A549 treated with DMSO at 1 μM for 4 hours (cell line): ENCODE measurements around the gene IL22RA1. TPM values are rescaled to one million over a fixed set of nuclear protein-coding genes. Genes with fewer than 3 reads are reported as not detected.

Experiments
- total RNA-seq: library from RNA; stranded (reverse); fragments of 200-300 nt; extraction: Qiagen RNA extraction; gene quantifications from 5 replicates; pipeline ENCODE4 v1.2.3, GENCODE V29; 2022; ENCODE audit warnings: low read depth

IL22RA1 gene, protein sequence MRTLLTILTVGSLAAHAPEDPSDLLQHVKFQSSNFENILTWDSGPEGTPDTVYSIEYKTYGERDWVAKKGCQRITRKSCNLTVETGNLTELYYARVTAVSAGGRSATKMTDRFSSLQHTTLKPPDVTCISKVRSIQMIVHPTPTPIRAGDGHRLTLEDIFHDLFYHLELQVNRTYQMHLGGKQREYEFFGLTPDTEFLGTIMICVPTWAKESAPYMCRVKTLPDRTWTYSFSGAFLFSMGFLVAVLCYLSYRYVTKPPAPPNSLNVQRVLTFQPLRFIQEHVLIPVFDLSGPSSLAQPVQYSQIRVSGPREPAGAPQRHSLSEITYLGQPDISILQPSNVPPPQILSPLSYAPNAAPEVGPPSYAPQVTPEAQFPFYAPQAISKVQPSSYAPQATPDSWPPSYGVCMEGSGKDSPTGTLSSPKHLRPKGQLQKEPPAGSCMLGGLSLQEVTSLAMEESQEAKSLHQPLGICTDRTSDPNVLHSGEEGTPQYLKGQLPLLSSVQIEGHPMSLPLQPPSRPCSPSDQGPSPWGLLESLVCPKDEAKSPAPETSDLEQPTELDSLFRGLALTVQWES
- total RNA-seq: 3.3 to 4.9 TPM (median 4.4 TPM) in 5 replicates

DNA sequence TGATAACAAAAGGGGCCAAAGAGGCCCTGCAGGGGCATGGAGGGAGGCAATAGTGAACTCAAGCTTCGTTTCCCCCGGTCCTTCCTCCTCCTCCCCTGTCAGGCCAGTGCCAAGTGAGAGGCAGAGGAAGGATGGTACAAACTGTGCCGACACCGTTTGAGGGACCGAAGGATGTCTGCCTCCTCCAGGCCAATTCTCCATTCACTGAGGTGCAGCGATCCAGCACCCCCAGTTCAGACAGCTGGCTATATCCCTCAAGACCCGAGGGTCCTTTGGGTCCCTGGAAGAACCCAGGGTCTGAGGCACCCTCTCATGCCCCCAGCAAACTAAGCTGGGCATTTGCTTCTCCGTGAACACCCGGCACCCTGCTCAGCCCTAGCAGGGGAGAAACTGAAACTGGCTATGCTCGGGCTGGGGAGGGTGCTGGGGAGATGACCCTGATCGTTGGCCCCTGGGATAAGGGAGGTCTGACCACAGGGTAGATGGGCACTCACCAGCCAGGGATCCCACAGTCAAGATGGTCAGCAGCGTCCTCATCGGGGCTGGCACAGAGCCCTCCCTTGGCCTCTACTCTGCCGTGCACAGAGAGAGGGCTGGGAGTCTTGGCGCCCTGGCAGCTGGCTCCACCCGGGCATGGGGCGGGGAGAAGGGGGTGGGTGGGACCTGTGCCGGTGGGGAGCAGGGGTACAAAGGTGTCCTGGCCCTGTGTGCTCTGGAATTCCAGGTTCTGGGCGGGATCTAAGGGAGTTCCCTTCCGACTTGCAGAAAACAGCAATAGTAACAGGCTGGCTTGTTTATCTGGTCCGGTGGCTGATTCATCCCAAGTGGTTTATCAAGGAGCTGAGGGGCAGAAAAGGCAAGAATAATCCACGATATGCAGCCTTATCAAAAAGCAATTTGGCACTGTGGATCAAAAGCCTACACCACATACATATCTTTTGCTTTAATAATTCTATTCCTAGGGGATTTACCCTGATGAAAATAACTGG is at the start of gene IL22RA1:
IL22RA1 (minus strand) TSS at position 595 of the 989 bp plus-strand sequence; CDS start at position 537, 58 bp downstream.

DNA sequence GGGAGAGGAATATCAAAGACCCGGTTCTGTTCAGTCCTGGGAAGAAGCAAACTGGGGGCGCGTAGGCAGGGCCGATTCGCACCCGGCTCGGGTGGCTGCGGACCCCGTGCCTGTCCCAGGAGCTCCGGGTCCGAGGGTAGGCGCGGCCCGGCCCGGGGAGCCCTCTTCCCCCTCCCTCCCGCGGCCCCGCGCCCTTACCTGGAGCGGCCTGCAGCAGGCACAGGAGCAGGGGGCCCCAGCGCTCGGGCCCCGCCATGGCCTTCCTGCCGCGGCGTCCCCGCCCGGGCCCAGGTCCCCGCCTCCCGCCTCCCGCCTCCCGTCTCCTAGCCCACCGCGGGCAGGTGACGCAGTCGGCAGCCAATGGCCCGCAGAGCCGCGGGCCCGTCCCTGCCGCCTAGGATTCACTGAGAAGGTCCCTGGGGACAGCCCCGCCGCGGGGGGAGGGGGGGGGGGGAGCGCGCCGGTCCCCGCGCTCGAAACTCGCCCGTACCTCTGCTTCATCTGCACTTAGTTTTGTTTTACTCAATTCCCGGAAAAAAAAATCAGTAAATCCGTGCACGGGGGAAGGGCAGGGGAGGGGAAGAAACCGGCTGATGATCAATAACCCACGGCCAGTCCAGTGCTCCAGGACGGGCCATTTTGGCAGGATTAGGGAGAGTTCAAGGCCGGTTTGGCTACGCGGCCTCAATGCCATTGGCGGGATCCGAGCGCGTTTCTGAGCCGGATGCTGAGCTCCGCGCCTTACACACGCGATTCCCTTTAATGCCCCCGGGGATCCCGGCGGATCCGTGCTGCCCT is 44.3 kb upstream of the IL22RA1 start, which contains the start of gene IFNLR1:
IFNLR1 (minus strand) TSS at position 297 of the 798 bp plus-strand sequence; CDS start at position 256, 41 bp downstream.

DNA sequence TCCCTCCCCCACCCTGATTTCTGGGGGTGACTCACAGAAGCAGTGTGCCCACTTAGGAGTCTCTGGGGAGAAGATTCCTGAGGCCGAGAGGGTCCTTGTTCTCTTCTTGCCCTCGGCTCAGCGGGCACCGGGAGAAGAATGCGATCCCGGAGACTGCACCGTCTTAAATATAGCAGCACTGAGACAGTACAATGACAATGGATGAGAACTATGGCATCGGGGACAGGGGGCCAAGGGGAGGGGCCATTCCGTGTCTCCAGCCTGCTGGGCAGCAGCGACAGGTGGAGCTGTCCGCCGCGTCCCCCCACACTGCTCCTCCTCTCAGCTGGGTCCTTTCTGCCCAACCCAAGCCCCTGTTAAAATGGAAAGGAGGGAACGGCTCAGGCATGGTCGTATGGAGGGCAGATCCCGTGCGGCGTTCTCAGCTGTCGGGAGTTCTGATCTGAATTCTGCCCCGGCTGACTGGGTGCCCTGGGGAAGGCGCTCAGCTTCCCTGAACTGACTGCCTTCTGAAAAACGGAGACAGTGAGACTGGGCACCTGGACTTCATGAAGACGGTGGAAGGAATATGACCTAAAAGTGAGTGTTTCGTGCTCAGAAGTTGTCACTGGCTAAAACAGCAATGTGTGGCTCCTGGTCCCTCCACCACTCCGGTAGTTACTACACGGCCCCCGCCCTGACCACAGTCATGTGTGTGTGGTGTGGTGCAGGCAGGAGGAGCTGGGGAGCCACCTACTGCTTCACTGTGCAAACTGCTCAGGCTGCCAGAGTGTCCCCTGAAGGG is 30.8 kb downstream of the IL22RA1 start, which contains the start of gene MYOM3:
MYOM3 (minus strand) TSS at position 140 of the 784 bp plus-strand sequence. CDS start 3,499 bp downstream, outside the sequence.

Other genes with a start within 250 kb of the IL22RA1 start
- gene CNR2, start 229.8 kb downstream of the IL22RA1 start, total RNA-seq: not detected in 5 replicates
- gene PNRC2, start 183.3 kb downstream of the IL22RA1 start, total RNA-seq: 28.8 to 40.7 TPM (median 31.5 TPM) in 5 replicates
- gene SRSF10, start 162.8 kb downstream of the IL22RA1 start, total RNA-seq: 67.6 to 94.9 TPM (median 85.0 TPM) in 5 replicates
- gene MYOM3, start 31.0 kb downstream of the IL22RA1 start, total RNA-seq: 5.8 to 7.2 TPM (median 6.4 TPM) in 5 replicates
- gene IFNLR1, start 44.1 kb upstream of the IL22RA1 start, total RNA-seq: 1.0 to 1.5 TPM (median 1.4 TPM) in 5 replicates
- 0.39 to 0.76 TPM (median 0.61 TPM) in 5 replicates for gene GRHL3, start 176.2 kb upstream of the IL22RA1 start, total RNA-seq